H9 (cell line): ENCODE data around the gene MIEF1. TPM values are rescaled to one million over a fixed set of nuclear protein-coding genes. Genes with fewer than 3 reads are reported as not detected.
A peak's percentile ranks its signal among the peaks of the same experiment; 100 is the strongest.

ENCODE experiments used
- DNase-seq: peaks from one replicate; pipeline ENCODE4 v3.0.0-alpha.2; 2017
- H2AFZ ChIP-seq: one replicate; pipeline ENCODE4 v1.6.1; 2013; ENCODE audit warnings: mild to moderate bottlenecking, low read length, control low read depth, moderate library complexity
- H2AK5ac ChIP-seq: 2 replicates; pipeline ENCODE4 v1.6.1; 2013; ENCODE audit warnings: low read length, control low read depth, mixed read lengths; ENCODE audit not compliant: insufficient read length
- H2BK120ac ChIP-seq: one replicate; pipeline ENCODE4 v1.6.1; 2013; ENCODE audit warnings: low read depth, mild to moderate bottlenecking, low read length, control low read depth, inconsistent platforms; ENCODE audit not compliant: poor library complexity, severe bottlenecking
- H2BK12ac ChIP-seq: 2 replicates; pipeline ENCODE4 v1.6.1; 2013; ENCODE audit warnings: low read length, control low read depth, mixed read lengths, low read depth; ENCODE audit not compliant: insufficient read length
- H2BK15ac ChIP-seq: 2 replicates; pipeline ENCODE4 v1.6.1; 2013; ENCODE audit warnings: low read depth, low read length, control low read depth
- H2BK20ac ChIP-seq: one replicate; pipeline ENCODE4 v1.6.1; 2013; ENCODE audit warnings: low read depth, mild to moderate bottlenecking, low read length, control low read depth, inconsistent platforms; ENCODE audit not compliant: poor library complexity, severe bottlenecking
- H2BK5ac ChIP-seq: 2 replicates; pipeline ENCODE4 v1.6.1; 2013; ENCODE audit warnings: low read length, control low read depth, mixed read lengths; ENCODE audit not compliant: insufficient read length
- H3K14ac ChIP-seq: 2 replicates; pipeline ENCODE4 v1.6.1; 2013; ENCODE audit warnings: low read length, control low read depth; ENCODE audit not compliant: insufficient read depth
- H3K18ac ChIP-seq: 2 replicates; pipeline ENCODE4 v1.6.1; 2013; ENCODE audit warnings: low read depth, mild to moderate bottlenecking, mixed read lengths, low read length, control low read depth; ENCODE audit not compliant: insufficient read length
- H3K23ac ChIP-seq: 2 replicates; pipeline ENCODE4 v1.6.1; 2013; ENCODE audit warnings: low read length, control low read depth, mixed read lengths, low read depth; ENCODE audit not compliant: insufficient read length
- H3K23me2 ChIP-seq: 2 replicates; pipeline ENCODE4 v1.6.1; 2013; ENCODE audit warnings: low read depth, mild to moderate bottlenecking, mixed read lengths, low read length, control low read depth; ENCODE audit not compliant: insufficient read length, poor library complexity, severe bottlenecking
- H3K27ac ChIP-seq: 2 replicates; pipeline ENCODE4 v1.5.1; 2013; ENCODE audit warnings: low read length, control low read depth, mixed read lengths, low read depth; ENCODE audit not compliant: insufficient read length
- H3K27me3 ChIP-seq: 2 replicates; pipeline ENCODE4 v1.6.1; 2013; ENCODE audit warnings: low read length, control low read depth, inconsistent platforms; ENCODE audit not compliant: insufficient read depth
- H3K4ac ChIP-seq: 2 replicates; pipeline ENCODE4 v1.6.1; 2013; ENCODE audit warnings: low read depth, mild to moderate bottlenecking, control low read depth, inconsistent platforms, low read length, moderate library complexity
- H3K4me1 ChIP-seq: 2 replicates; pipeline ENCODE4 v1.6.1; 2013; ENCODE audit warnings: low read length, control low read depth, inconsistent platforms; ENCODE audit not compliant: insufficient read depth
- H3K4me2 ChIP-seq: 2 replicates; pipeline ENCODE4 v1.6.1; 2013; ENCODE audit warnings: low read length, control low read depth, mixed read lengths; ENCODE audit not compliant: insufficient read length, insufficient read depth
- H3K56ac ChIP-seq: 2 replicates; pipeline ENCODE4 v1.6.1; 2013; ENCODE audit warnings: low read depth, mild to moderate bottlenecking, mixed read lengths, low read length, control low read depth; ENCODE audit not compliant: insufficient read length
- H3K79me1 ChIP-seq: 2 replicates; pipeline ENCODE4 v1.6.1; 2013; ENCODE audit warnings: low read depth, mild to moderate bottlenecking, moderate library complexity, low read length, control low read depth, inconsistent platforms; ENCODE audit not compliant: insufficient read depth, poor library complexity, severe bottlenecking
- H3K79me2 ChIP-seq: 2 replicates; pipeline ENCODE4 v1.6.1; 2013; ENCODE audit warnings: low read length, control low read depth, inconsistent platforms; ENCODE audit not compliant: insufficient read depth
- H3K9ac ChIP-seq: 2 replicates; pipeline ENCODE4 v1.6.1; 2013; ENCODE audit warnings: low read length, control low read depth, mixed read lengths; ENCODE audit not compliant: insufficient read length; ENCODE audit errors: extremely low read depth
- H3K9me3 ChIP-seq: one replicate; pipeline ENCODE4 v1.6.1; 2013; ENCODE audit warnings: low read depth, low read length, inconsistent platforms; ENCODE audit not compliant: control insufficient read depth
- H3T11ph ChIP-seq: one replicate; pipeline ENCODE4 v1.6.1; 2013; ENCODE audit warnings: mild to moderate bottlenecking, low read length, control low read depth, inconsistent platforms
- H4K20me1 ChIP-seq: one replicate; pipeline ENCODE4 v1.6.1; 2013; ENCODE audit not compliant: control insufficient read depth, insufficient read length, insufficient read depth
- H4K5ac ChIP-seq: 2 replicates; pipeline ENCODE4 v1.6.1; 2013; ENCODE audit warnings: low read depth, mild to moderate bottlenecking, mixed read lengths, low read length, control low read depth; ENCODE audit not compliant: insufficient read length
- H4K8ac ChIP-seq: replicated peaks from 2 replicates; pipeline ENCODE4 v1.6.1; 2013; ENCODE audit warnings: low read length, control low read depth, mixed read lengths, low read depth; ENCODE audit not compliant: insufficient read length
- H4K91ac ChIP-seq: 2 replicates; pipeline ENCODE4 v1.6.1; 2013; ENCODE audit warnings: low read depth, mild to moderate bottlenecking, moderate library complexity, mixed read lengths, low read length, control low read depth; ENCODE audit not compliant: insufficient read length
- H3K27ac Mint-ChIP-seq, 3 experiments: 2 replicates in 2 of 3; 3 replicates in 1 of 3; pipeline ENCODE4 v1.8.0; 2020 to 2021; ENCODE audit warnings: mixed read lengths in 3 of 3, mild to moderate bottlenecking in 1 of 3, moderate library complexity in 1 of 3
- H3K27me3 Mint-ChIP-seq: 2 replicates; pipeline ENCODE4 v1.8.0; 2021; ENCODE audit warnings: low read depth, mild to moderate bottlenecking, moderate library complexity, mixed read lengths
- H3K36me3 Mint-ChIP-seq, 3 experiments: 2 replicates in 2 of 3; 3 replicates in 1 of 3; pipeline ENCODE4 v1.8.0; 2020 to 2021; ENCODE audit warnings: low read depth in 3 of 3, mixed read lengths in 3 of 3; ENCODE audit not compliant: insufficient read depth in 1 of 3
- H3K4me1 Mint-ChIP-seq, 2 experiments: 2 replicates each; pipeline ENCODE4 v1.8.0; 2020; ENCODE audit warnings: mixed read lengths in 2 of 2
- H3K4me3 Mint-ChIP-seq, 2 experiments: 2 replicates in 1 of 2; 3 replicates in 1 of 2; pipeline ENCODE4 v1.8.0; 2020 to 2021; ENCODE audit warnings: mild to moderate bottlenecking in 2 of 2, mixed read lengths in 2 of 2, moderate library complexity in 1 of 2
- H3K9me3 Mint-ChIP-seq, 2 experiments: 2 replicates in 1 of 2; 3 replicates in 1 of 2; pipeline ENCODE4 v1.8.0; 2020; ENCODE audit warnings: mild to moderate bottlenecking in 2 of 2, mixed read lengths in 2 of 2, moderate library complexity in 1 of 2
- WGBS: extraction: QIAGEN DNeasy Blood & Tissue Kit; methylation state at CpG from one replicate; pipeline ENCODE4 v1.1.7; 2013; ENCODE audit warnings: missing lambda C conversion rate, low lambda C conversion rate, mixed read lengths; ENCODE audit not compliant: insufficient read length; ENCODE audit errors: extremely low coverage; 5-methylcytosine and 5-hydroxymethylcytosine counted together
- total RNA-seq: library from RNA; stranded (reverse); gene quantifications from 2 replicates; pipeline ENCODE4 v1.2.1, GENCODE V29; 2021
- TF ChIP-seq, protein P1 (sequence below): fragments of 200-600 bp; sonication (generic); conservative IDR thresholded peaks from 3 replicates; pipeline ENCODE4 v1.8.0; 2021; ENCODE audit warnings: antibody characterized with exemption, mild to moderate bottlenecking

Gene MIEF1
- total RNA-seq, 1 experiment from 2014 or later, result 32.6 TPM

DNA sequence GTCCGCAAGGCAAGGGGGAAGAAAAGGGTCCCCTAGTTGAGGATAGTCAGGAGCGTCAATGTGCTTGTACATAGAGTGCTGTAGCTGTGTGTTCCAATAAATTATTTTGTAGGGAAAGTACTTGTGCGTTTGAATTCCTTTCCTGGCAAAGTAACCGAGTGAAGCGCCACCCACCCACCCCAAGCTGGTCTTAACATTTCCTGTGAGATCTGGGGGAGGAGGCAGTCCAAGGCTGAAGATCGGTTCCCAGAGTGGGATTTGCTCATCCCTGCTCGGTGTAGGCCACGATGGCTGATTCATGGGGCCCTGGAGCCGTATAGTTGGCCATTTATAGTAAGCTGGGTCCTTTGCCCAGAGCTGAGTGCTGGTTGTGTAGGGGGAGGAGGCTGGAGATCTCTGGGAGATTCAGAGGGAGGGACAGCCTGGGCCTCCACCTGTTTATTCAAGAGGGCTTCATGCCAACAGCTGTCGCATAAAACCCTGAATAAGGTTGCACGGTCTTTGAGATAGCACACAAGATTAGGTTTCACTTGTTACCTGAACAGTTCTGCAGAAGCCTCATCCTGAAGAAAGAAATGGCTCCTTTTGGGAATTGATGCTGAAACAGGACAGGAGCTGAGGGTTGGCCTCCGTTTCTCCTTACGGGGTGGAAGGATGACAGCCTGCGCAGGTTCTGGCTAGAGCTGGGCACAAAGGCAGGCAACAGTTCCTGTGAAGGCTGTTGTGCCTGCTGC is 20.6 kb downstream of the MIEF1 start:
- H3K9ac ChIP-seq, result no peak overlapping the region
- no peak overlapping the region for H3K23ac ChIP-seq
- H3K36me3 Mint-ChIP-seq, result peaks cover 27 to 57% (median 46%) of the 10 kb centered on the region in 3 experiments
- H3K4ac ChIP-seq, result no peak overlapping the region
- H3K4me1 ChIP-seq, result no peaks in the 10 kb centered on the region; the same call in 1 of the 2 replicates
- H2BK20ac ChIP-seq, result no peak overlapping the region
- no peak overlapping the region for H2BK15ac ChIP-seq
- H3K9me3 ChIP-seq, result no peaks in the 10 kb centered on the region
- H3K79me2 ChIP-seq, result peaks cover 8% of the 10 kb centered on the region; the same call in 1 of the 2 replicates
- no peak overlapping the region for H3K56ac ChIP-seq
- H3K27ac Mint-ChIP-seq, result peak overlapping the region; percentile 7 to 100 (median 98); a peak in 6 of 7 replicates
- no CpG with 5 or more reads among the region's 14 CpGs for WGBS
- H2BK120ac ChIP-seq, result no peak overlapping the region
- no peak overlapping the region for H3T11ph ChIP-seq
- no peak overlapping the region for H3K14ac ChIP-seq
- H4K91ac ChIP-seq, result no peak overlapping the region
- H2AK5ac ChIP-seq, result no peak overlapping the region
- H3K27me3 Mint-ChIP-seq, result peaks cover 16% of the 10 kb centered on the region
- no peak overlapping the region for H4K5ac ChIP-seq
- H4K20me1 ChIP-seq, result peaks cover 9% of the 10 kb centered on the region
- H3K23me2 ChIP-seq, result peaks cover 13% of the 10 kb centered on the region
- no peak overlapping the region for H2BK5ac ChIP-seq
- no peak for DNase-seq
- H3K4me2 ChIP-seq, result peak overlapping the region; percentile 52
- H3K9me3 Mint-ChIP-seq, result peaks cover 0 to 2% of the 10 kb centered on the region in 2 experiments; a peak in 3 of 5 replicates
- TF ChIP-seq, protein P1, sequence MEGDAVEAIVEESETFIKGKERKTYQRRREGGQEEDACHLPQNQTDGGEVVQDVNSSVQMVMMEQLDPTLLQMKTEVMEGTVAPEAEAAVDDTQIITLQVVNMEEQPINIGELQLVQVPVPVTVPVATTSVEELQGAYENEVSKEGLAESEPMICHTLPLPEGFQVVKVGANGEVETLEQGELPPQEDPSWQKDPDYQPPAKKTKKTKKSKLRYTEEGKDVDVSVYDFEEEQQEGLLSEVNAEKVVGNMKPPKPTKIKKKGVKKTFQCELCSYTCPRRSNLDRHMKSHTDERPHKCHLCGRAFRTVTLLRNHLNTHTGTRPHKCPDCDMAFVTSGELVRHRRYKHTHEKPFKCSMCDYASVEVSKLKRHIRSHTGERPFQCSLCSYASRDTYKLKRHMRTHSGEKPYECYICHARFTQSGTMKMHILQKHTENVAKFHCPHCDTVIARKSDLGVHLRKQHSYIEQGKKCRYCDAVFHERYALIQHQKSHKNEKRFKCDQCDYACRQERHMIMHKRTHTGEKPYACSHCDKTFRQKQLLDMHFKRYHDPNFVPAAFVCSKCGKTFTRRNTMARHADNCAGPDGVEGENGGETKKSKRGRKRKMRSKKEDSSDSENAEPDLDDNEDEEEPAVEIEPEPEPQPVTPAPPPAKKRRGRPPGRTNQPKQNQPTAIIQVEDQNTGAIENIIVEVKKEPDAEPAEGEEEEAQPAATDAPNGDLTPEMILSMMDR, result no peak
- no peak overlapping the region for H2BK12ac ChIP-seq
- peak overlapping the region; percentile 94 to 98 for H3K4me3 Mint-ChIP-seq
- H3K79me1 ChIP-seq, result no peaks in the 10 kb centered on the region
- H4K8ac ChIP-seq, result no peak overlapping the region
- no peaks in the 10 kb centered on the region; the same call in 1 of the 2 replicates for H3K27me3 ChIP-seq
- H3K18ac ChIP-seq, result no peak overlapping the region
- H3K27ac ChIP-seq, result no peak overlapping the region
- peaks cover 29 to 31% of the 10 kb centered on the region in 2 experiments for H3K4me1 Mint-ChIP-seq
- no peak overlapping the region for H2AFZ ChIP-seq
